NB4 (cell line): Measurements from ENCODE around the gene VPS54.
"Not testable (repeated sequence)": the region's sequence is repeated elsewhere in the genome, so short reads cannot be mapped to it uniquely, and the experiment has no call there.

ENCODE experiments used
- DNase-seq: peaks from one replicate; pipeline ENCODE4 v3.0.0; 2010; ENCODE audit warnings: low read depth
- H3K4me3 ChIP-seq: one replicate; pipeline ENCODE4 v1.5.1; 2011; ENCODE audit warnings: mild to moderate bottlenecking, low read depth, low read length, moderate library complexity
- CTCF ChIP-seq: IDR thresholded peaks from one replicate; pipeline ENCODE4 v1.5.1; 2012; ENCODE audit warnings: low read depth, low read length
- MAX ChIP-seq: IDR thresholded peaks from 2 replicates; pipeline ENCODE4 v1.6.1; 2011; ENCODE audit warnings: low read depth, low read length
- MYC ChIP-seq: IDR thresholded peaks from 2 replicates; pipeline ENCODE4 v1.6.1; 2011; ENCODE audit warnings: low read depth, low read length
- POLR2A ChIP-seq: IDR thresholded peaks from 2 replicates; pipeline ENCODE4 v1.6.1; 2011; ENCODE audit warnings: mild to moderate bottlenecking; ENCODE audit not compliant: insufficient read length; ENCODE audit errors: extremely low read depth

VPS54 gene

DNA sequence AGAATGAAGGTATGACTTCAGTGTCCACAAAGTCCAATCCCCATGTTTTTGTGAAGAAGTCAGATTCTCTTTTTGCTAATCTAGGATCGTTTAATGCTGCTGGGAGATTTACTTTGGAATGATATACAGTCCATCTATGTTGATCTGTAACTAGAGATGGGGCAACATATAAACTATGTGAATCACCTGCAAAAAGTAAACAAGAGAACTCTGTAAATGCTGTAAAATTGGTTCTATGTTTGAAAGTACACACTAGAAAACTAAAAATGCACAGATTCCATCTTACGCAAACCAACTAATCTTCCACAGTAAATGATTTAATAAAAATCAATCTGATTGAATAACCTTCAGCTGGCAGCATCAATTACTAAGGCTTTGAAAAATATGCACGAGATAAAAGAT is 37.5 kb downstream of the VPS54 start:
- TF ChIP-seq MAX: no peak
- no peak for TF ChIP-seq MYC
- no peak for TF ChIP-seq CTCF
- TF ChIP-seq POLR2A: no peak
- H3K4me3 ChIP-seq: no peak overlapping the region
- DNase-seq: no peak

DNA sequence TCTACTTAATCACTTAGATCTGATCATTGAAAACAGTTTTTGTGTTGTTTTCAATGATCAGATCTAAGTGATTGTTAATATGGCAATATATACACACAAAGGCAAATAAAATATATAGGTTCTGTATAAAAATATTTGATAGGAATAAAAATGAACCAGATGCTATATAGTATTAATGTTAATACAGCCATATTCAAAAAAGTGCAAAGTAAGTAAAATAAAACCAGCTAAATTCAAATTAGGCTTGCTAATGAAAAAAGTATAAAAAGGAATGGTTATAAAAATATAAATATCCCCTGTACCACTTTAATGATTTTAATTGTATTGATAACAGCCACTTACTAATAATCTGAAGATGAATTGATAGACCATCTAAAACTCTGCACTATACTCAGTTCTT is 38.4 kb downstream of the VPS54 start:
- H3K4me3 ChIP-seq: no peak overlapping the region
- DNase-seq: no peak
- no peak for TF ChIP-seq MYC
- no peak for TF ChIP-seq POLR2A
- TF ChIP-seq CTCF: no peak
- no peak for TF ChIP-seq MAX

DNA sequence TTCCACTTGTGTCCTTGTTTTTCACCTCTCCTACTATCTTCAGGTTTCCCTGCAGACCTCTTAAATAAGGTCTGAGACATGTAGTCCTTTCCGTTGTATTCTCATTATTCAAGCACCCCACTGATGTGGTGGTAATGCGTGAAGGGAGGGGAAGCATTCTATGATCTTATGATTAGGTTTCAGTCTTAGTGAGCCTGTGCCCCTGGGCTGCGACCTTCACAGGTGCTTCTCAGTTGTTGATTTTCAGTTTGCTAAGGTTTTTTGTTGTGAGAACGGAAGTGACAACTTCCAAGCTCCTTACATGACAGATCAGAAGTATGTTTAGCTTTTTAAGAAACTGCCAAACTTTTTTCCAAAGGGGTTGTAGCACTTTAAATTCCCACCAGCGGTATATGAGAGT is 41.3 kb downstream of the VPS54 start:
- no peak for DNase-seq
- TF ChIP-seq POLR2A (no peak), CTCF (no peak), MYC (no peak), MAX (no peak)
- no peak overlapping the region for H3K4me3 ChIP-seq

DNA sequence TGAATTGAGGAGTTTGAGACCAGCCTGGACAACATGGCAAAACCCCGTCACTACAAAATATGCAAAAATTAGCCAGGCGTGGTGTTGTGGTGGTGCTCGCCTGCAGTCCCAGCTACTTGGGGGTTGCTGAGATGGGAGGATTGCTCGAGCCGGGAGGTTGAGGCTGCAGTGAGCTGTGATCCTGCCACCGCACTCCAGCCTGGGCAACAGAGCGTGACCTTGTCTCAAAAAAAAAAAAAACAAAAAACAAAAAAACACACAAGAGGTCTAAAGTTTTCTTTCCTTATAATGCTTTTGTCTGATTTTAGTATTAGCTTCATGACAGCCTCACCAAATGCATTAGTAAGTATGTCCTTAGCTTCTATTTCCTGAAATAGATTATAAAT is 43.1 kb downstream of the VPS54 start:
- no peak for DNase-seq
- H3K4me3 ChIP-seq: no peak overlapping the region
- TF ChIP-seq CTCF: no peak
- no peak for TF ChIP-seq POLR2A
- TF ChIP-seq MYC: no peak
- no peak for TF ChIP-seq MAX

DNA sequence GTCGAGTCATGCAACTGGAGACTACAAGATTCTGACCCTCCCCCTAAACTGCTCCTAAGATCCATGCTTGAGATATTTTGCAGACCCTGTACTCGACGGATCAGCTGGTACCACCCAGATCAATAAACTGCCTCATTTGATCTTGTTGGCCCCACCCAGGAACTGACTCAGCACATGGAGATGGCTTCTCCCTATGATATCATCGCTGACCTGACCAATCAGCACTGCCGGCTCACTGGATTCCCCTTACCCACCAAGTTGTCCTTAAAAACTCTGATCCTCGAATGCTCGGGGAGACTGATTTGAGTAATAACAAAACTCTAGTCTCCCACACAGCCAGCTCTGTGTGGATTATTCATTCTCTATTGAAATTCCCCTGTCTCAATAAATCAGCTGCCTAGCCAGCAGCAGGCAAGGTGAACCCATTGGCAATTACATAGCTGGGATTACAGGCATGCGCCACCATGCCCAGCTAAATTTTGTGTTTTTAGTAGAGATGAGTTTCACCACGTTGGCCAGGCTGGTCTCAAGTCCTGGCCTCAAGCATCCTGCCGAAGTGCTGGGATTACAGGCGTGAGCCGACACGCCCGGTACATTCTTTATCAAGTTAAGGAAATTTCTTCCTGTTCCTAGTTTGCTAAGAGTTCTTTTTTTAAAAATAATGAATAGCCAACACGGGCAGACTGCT is 43.6 kb downstream of the VPS54 start:
- TF ChIP-seq MAX: no peak
- no peak for TF ChIP-seq CTCF
- TF ChIP-seq MYC: no peak
- no peak for TF ChIP-seq POLR2A
- H3K4me3 ChIP-seq: no peak overlapping the region
- no peak for DNase-seq

DNA sequence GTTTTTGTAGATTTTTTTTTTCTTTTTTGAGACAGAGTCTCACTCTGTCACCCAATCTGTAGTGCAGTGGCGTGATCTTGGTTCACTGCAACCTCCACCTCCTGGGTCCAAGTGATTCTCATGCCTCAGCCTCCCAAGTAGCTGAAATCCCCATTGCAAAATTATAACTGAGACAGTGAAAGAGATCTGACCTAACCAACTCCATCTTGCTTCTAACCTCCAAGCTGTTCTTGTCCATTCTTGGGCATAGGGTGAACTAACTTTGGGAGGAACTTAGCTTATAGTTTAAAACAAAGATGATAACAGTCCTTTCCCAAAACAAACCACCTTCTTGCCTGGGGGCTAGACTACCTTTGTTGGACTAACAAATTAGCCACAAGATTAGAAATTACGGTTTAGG is 44.2 kb downstream of the VPS54 start:
- not testable (repeated sequence) for H3K4me3 ChIP-seq, DNase-seq
